Fibroblast of skin of abdomen (primary cell): ENCODE measurements around the gene CERCAM.

Experiments
- DNase-seq: peaks from one replicate; pipeline ENCODE4 v3.0.0-alpha.2; 2013

CERCAM gene

DNA sequence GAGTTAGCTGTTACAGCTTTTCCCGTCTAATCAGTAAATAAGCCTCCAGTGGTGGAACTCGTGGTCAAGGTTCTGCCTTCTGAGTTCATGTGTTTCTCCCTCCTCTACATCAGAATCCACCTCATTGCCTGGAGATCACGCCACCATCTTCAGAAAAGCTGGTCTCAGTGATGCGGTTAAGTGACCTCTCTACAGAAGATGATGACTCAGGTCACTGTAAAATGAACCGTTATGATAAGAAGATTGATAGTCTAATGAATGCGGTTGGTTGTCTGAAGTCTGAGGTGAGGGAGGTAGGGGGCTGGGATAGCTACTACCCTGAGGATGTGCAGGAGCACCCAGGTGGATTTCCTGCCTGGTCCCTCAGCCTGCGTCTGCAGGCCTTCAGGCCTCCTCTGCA is 48.4 kb downstream of the CERCAM start:
- DNase-seq: no peak

DNA sequence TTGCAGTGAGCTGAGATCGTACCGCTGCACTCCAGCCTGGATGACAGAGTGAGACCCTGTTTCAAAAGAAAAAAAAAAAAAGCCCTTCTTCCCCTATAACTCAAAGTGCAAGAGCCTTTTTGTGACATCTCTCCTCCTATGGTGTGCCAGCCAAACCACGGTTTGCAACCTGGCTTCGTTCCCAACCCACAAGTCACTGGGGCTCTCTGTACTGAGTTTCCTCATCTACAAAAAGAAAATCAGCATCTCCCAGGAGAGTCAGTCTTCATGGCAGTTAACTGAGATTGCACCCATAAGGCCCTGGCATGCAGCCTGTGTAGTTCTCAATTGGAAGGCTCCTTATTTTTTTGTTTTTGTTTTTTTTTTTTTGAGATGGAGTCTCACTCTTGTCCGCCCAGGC is 49.9 kb downstream of the CERCAM start:
- DNase-seq: peak; percentile 43

- DNase-seq: no peak
Observed at GRCh38 chr9:128473104-128473503, 52.4 kb downstream of the CERCAM start.

- DNase-seq: no peak
Observed at GRCh38 chr9:128475867-128476266, 55.2 kb downstream of the CERCAM start.

GRCh38 chr9:128479262-128479661 is 58.6 kb downstream of the CERCAM start:
- DNase-seq: no peak

- DNase-seq: no peak
Observed at GRCh38 chr9:128481561-128481960, 60.9 kb downstream of the CERCAM start.

GRCh38 chr9:128482186-128482585 is 61.5 kb downstream of the CERCAM start:
- no peak for DNase-seq

DNA sequence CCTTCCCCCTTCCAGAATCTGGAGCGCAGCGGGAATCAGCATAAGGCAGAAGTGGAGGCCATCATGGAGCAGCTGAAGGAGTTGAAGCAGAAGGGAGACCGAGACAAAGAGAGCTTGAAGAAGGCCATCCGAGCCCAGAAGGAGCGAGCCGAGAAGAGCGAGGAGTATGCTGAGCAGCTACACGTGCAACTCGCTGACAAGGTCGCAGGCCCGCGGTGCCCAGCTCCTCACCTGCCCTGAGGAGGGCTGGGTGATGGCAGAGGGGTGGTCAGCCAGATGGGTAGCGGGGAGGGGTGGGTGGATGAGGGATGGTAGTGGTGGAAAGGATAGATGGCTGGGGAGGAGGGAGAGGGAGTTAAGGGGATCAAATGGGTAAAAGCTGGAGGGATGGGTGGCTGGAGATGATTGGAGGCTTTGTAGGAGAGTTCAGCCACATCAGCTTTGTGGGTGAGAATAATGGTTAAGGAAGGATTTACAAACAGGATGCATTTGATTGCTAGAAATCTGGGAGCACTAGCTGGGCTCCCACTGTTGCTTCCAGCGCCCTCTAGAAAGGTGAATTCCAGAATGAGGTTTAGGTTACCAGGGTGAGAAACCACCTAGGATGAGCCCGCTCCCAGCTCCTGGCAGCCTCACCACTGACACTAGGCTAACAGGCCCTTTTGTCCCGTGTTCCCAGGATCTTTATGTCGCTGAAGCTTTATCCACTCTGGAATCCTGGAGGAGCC is 64.2 kb downstream of the CERCAM start:
- DNase-seq: no peak

GRCh38 chr9:128485414-128485855 is 64.8 kb downstream of the CERCAM start:
- DNase-seq: no peak

- no peak for DNase-seq
Observed at GRCh38 chr9:128486201-128486600, 65.5 kb downstream of the CERCAM start.
